CD8-positive, alpha-beta memory T cell (primary cell): ENCODE measurements around the gene CPD. TPM values are rescaled to one million over a fixed set of nuclear protein-coding genes. Genes with fewer than 3 reads are reported as not detected.
"Not testable (repeated sequence)": the region's sequence is repeated elsewhere in the genome, so short reads cannot be mapped to it uniquely, and the experiment has no call there.

Experiments
- CTCF ChIA-PET: fragments of 350-600 bp; sonication (Branson Sonifier 250); formaldehyde crosslinking; loops from one replicate; lab custom pipeline; 2021; ENCODE audit warnings: antibody characterized with exemption; lab: Charles Lee
- POLR2A ChIA-PET: fragments of 350-600 bp; sonication (Branson Sonifier 250); formaldehyde crosslinking; loops from one replicate; lab custom pipeline; 2021; ENCODE audit warnings: antibody characterized with exemption; lab: Charles Lee
- DNase-seq, 5 donors: peaks; one replicate each; pipeline versions ENCODE4 v3.0.0 to v3.0.0-alpha.2; 2020 to 2022; ENCODE audit warnings: mixed read lengths in 1 of 5
- H3K27ac ChIP-seq: one replicate; pipeline ENCODE4 v1.7.0; 2013; ENCODE audit warnings: low read depth, mild to moderate bottlenecking, low read length, moderate library complexity
- H3K27me3 ChIP-seq: 2 replicates; pipeline ENCODE4 v1.7.0; 2013; ENCODE audit warnings: low read length, mild to moderate bottlenecking; ENCODE audit not compliant: insufficient read depth, poor library complexity, severe bottlenecking
- H3K36me3 ChIP-seq: 2 replicates; pipeline ENCODE4 v1.7.0; 2013; ENCODE audit warnings: mild to moderate bottlenecking, low read length, moderate library complexity; ENCODE audit not compliant: insufficient read depth
- H3K4me1 ChIP-seq: 2 replicates; pipeline ENCODE4 v1.7.0; 2013; ENCODE audit warnings: mild to moderate bottlenecking, low read length, moderate library complexity; ENCODE audit not compliant: insufficient read depth
- H3K4me3 ChIP-seq: 2 replicates; pipeline ENCODE4 v1.7.0; 2013; ENCODE audit warnings: mild to moderate bottlenecking, low read length
- H3K9me3 ChIP-seq: 2 replicates; pipeline ENCODE4 v1.7.0; 2013; ENCODE audit warnings: mild to moderate bottlenecking, low read length
- H3K27ac Mint-ChIP-seq, 8 donors: one replicate each; pipeline ENCODE4 v1.8.0; 2020 to 2021; ENCODE audit warnings: mixed read lengths in 8 of 8, mild to moderate bottlenecking in 6 of 8, inconsistent platforms in 3 of 8, moderate library complexity in 3 of 8
- H3K27me3 Mint-ChIP-seq, 2 donors: one replicate each; pipeline ENCODE4 v1.8.0; 2020 to 2021; ENCODE audit warnings: mixed read lengths in 2 of 2, mild to moderate bottlenecking in 1 of 2, moderate library complexity in 1 of 2
- H3K36me3 Mint-ChIP-seq, 3 donors: one replicate each; pipeline ENCODE4 v1.8.0; 2020 to 2021; ENCODE audit warnings: mixed read lengths in 3 of 3, inconsistent platforms in 1 of 3, mild to moderate bottlenecking in 1 of 3
- H3K4me1 Mint-ChIP-seq, 3 donors: one replicate each; pipeline ENCODE4 v1.8.0; 2020 to 2021; ENCODE audit warnings: mixed read lengths in 3 of 3, inconsistent platforms in 1 of 3, mild to moderate bottlenecking in 1 of 3
- H3K4me3 Mint-ChIP-seq, 7 donors: one replicate each; pipeline ENCODE4 v1.8.0; 2020 to 2021; ENCODE audit warnings: mixed read lengths in 7 of 7, mild to moderate bottlenecking in 6 of 7, moderate library complexity in 4 of 7, inconsistent platforms in 2 of 7
- H3K9me3 Mint-ChIP-seq, 5 donors: one replicate each; pipeline ENCODE4 v1.8.0; 2020 to 2022; ENCODE audit warnings: mixed read lengths in 5 of 5, mild to moderate bottlenecking in 3 of 5, moderate library complexity in 2 of 5, inconsistent platforms in 1 of 5
- polyA plus RNA-seq: library from polyadenylated mRNA; unstranded; fragments of 300-500 nt; fragmentation: Illumina TruSeq; gene quantifications from one replicate; pipeline ENCODE4 v1.2.3, GENCODE V29; 2021
- total RNA-seq, 2 experiments: library from RNA; stranded (reverse); gene quantifications; one replicate each; pipeline ENCODE4 v1.2.3, GENCODE V29; 2021

The CPD gene
- total and polyA plus RNA-seq, 3 experiments from 2014 or later = 17.3 to 26.7 (median 22.8) TPM

DNA sequence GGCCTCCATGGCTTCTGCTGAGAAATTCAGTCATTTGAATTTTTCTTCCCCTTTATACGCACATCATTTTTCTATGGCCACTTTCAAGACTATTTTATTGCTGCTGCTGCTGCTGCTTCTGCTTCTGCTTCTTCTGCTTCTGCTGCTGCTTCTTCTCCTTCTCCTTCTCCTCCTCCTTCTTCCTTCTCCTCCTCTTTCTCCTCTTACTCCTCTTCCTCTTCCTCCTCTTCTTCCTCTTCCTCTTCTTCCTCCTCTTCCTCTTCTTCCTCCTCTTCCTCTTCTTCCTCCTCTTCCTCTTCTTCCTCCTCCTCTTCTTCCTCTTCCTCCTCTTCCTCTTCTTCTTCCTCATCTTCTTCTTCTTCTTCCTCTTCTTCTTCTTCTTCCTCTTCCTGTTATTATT, 22.4 kb downstream of the CPD start:
- H3K27ac ChIP-seq = no peak overlapping the region
- no peaks in the 10 kb centered on the region for H3K4me1 ChIP-seq
- H3K27me3 ChIP-seq = no peaks in the 10 kb centered on the region
- no peak overlapping the region for H3K4me3 ChIP-seq
- Mint-ChIP-seq H3K4me3 (no peak overlapping the region), H3K4me1 (peaks cover 19 to 47% (median 46%) of the 10 kb centered on the region in 3 donors), H3K27ac (no peak overlapping the region), H3K27me3 (no peaks in the 10 kb centered on the region), H3K36me3 (peaks cover 14 to 23% (median 16%) of the 10 kb centered on the region in 3 donors), H3K9me3 (peaks cover 0 to 7% (median 0%) of the 10 kb centered on the region in 5 donors)
- CTCF ChIA-PET = no interaction called here
- POLR2A ChIA-PET = no interaction called here
- no peaks in the 10 kb centered on the region for H3K36me3 ChIP-seq
- no peaks in the 10 kb centered on the region for H3K9me3 ChIP-seq
- no peak for DNase-seq

DNA sequence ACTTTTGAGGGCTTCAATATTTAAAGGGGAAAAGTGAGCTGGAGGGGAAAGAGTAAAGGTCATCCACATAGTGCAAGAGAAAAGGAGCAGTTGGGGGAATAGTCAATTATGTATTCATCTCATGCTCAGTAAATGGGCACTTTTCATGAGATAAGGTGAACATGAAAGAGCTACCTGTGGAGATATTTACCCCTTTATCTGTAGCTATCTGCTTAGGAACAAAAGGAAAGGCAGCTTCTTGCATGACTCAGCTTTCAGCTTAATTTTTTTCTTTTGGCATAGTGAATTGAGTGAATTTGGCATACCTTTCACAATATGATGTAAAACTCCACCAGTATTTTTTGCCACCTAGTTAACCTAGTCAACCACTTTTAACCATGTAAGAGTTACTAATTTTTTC, 26.4 kb downstream of the CPD start:
- no peaks in the 10 kb centered on the region for H3K27me3 Mint-ChIP-seq
- H3K4me1 Mint-ChIP-seq = peaks cover 33 to 65% (median 55%) of the 10 kb centered on the region in 3 donors
- Histone ChIP-seq H3K36me3 (no peaks in the 10 kb centered on the region), H3K9me3 (no peaks in the 10 kb centered on the region), H3K27me3 (no peaks in the 10 kb centered on the region), H3K4me1 (no peaks in the 10 kb centered on the region), H3K4me3 (no peak overlapping the region), H3K27ac (no peak overlapping the region)
- H3K4me3 Mint-ChIP-seq = no peak overlapping the region
- H3K36me3 Mint-ChIP-seq = peaks cover 15 to 20% (median 20%) of the 10 kb centered on the region in 3 donors
- DNase-seq = no peak
- POLR2A ChIA-PET = no interaction called here
- CTCF ChIA-PET = no interaction called here
- peaks cover 0 to 7% (median 0%) of the 10 kb centered on the region in 5 donors for H3K9me3 Mint-ChIP-seq
- H3K27ac Mint-ChIP-seq = no peak overlapping the region

DNA sequence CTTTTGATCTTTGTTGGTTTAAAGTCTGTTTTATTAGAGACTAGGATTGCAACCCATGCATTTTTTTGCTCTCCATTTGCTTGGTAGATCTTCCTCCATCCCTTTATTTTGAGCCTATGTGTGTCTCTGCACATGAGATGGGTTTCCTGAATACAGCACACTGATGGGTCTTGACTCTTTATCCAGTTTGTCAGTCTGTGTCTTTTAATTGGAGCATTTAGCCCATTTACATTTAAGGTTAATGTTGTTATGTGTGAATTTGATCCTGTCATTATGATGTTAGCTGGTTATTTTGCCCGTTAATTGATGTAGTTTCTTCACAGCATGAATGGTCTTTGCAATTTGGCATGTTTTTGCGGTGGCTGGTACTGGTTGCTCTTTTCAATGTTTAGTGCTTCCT, 31.9 kb downstream of the CPD start:
- H3K4me1 ChIP-seq, DNase-seq, H3K27me3 Mint-ChIP-seq, H3K9me3 ChIP-seq, CTCF ChIA-PET, H3K4me3 ChIP-seq, H3K9me3 Mint-ChIP-seq, H3K36me3 ChIP-seq, H3K27ac Mint-ChIP-seq, H3K27ac ChIP-seq, H3K27me3 ChIP-seq, POLR2A ChIA-PET, H3K4me3 Mint-ChIP-seq: not testable (repeated sequence)
- H3K4me1 Mint-ChIP-seq = peaks cover 43 to 60% (median 56%) of the 10 kb centered on the region in 3 donors
- peaks cover 6 to 14% (median 7%) of the 10 kb centered on the region in 3 donors for H3K36me3 Mint-ChIP-seq

DNA sequence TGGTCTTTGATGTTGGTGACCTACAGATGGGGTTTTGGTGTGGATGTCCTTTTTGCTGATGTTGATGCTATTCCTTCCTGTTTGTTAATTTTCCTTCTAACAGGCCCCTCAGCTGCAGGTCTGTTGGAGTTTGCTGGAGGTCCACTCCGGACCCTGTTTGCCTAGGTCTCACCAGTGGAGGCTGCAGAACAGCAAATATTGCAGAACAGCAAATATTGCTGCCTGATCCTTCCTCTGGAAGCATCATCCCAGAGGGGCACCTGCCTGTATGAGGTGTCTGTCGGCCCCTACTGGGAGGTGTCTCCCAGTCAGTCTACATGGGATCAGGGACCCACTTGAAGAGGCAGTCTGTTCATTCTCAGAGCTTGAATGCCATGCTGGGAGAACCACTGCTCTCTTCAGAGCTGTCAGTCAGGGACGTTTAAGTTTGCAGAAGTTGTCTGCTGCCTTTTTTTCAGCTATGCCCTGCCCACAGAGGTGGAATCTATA, 33.3 kb downstream of the CPD start:
- H3K4me3 Mint-ChIP-seq, H3K27me3 Mint-ChIP-seq, DNase-seq, H3K9me3 ChIP-seq, H3K27me3 ChIP-seq, H3K4me3 ChIP-seq, H3K9me3 Mint-ChIP-seq, H3K4me1 ChIP-seq, H3K36me3 ChIP-seq, H3K27ac ChIP-seq: not testable (repeated sequence)
- H3K4me1 Mint-ChIP-seq = peaks cover 42 to 61% (median 57%) of the 10 kb centered on the region in 3 donors
- CTCF ChIA-PET = interaction anchor here (1.3 kb wide), 1 partner anchor 76 kb away, joined by 3 read pairs; no protein-coding TSS in a partner anchor
- POLR2A ChIA-PET = interaction anchor here (0.7 kb wide), 1 partner anchor 500 kb away, joined by 3 read pairs; no protein-coding TSS in a partner anchor
- peaks cover 8 to 14% (median 9%) of the 10 kb centered on the region in 3 donors for H3K36me3 Mint-ChIP-seq
- H3K27ac Mint-ChIP-seq = peak overlapping the region in 1 of 8 donors; percentile 10

DNA sequence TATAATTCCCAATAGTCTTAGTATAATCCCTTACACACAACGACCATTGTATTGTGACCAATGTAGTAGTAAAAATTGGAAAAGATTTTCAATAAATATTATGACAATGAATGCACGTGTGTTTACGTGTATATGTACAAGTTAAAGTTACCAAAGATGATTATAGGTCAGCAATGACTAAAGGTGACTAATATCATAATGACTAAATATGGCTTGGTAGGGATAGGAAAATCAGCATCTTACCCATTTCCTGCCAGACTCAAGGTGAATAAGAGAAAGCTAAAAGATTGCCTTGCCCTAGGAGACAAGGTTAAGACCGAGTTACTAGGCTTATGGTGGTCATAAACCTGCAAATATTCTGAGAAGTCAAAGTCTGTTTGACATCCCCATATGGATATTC, 34.4 kb downstream of the CPD start:
- H3K27me3 Mint-ChIP-seq = no peaks in the 10 kb centered on the region
- H3K27ac Mint-ChIP-seq = peak overlapping the region in 1 of 8 donors; percentile 58
- Histone ChIP-seq H3K9me3 (no peaks in the 10 kb centered on the region), H3K27ac (no peak overlapping the region), H3K36me3 (no peaks in the 10 kb centered on the region), H3K27me3 (no peaks in the 10 kb centered on the region), H3K4me1 (no peaks in the 10 kb centered on the region), H3K4me3 (no peak overlapping the region)
- no peak overlapping the region for H3K4me3 Mint-ChIP-seq
- no peak for DNase-seq
- peaks cover 45 to 58% (median 47%) of the 10 kb centered on the region in 3 donors for H3K4me1 Mint-ChIP-seq
- peaks cover 9 to 12% (median 10%) of the 10 kb centered on the region in 3 donors for H3K36me3 Mint-ChIP-seq
- no peaks in the 10 kb centered on the region for H3K9me3 Mint-ChIP-seq
- CTCF ChIA-PET = no interaction called here
- POLR2A ChIA-PET = no interaction called here

DNA sequence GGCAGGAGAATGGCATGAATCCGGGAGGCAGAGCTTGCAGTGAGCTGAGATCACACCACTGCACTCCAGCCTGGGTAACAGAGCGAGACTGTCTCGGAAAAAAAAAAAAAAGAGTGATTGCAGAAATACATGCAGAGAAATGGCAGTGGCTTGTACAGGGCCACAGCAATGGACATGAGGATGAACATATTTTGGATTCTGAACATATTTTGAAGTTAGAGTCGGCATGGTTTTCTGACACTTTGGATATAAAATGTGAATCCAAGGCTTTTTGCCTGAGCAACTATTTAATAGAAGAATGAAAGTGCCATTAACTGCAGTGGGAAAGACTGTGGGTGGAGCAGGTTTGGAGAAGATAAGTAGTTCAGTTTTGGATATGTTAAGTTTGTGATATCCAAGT, 35.8 kb downstream of the CPD start:
- Histone ChIP-seq H3K27me3 (no peaks in the 10 kb centered on the region), H3K36me3 (no peaks in the 10 kb centered on the region), H3K4me3 (no peak overlapping the region), H3K4me1 (no peaks in the 10 kb centered on the region), H3K9me3 (no peaks in the 10 kb centered on the region), H3K27ac (no peak overlapping the region)
- Mint-ChIP-seq H3K36me3 (peaks cover 6 to 11% (median 10%) of the 10 kb centered on the region in 3 donors), H3K9me3 (no peaks in the 10 kb centered on the region), H3K27me3 (no peaks in the 10 kb centered on the region), H3K4me3 (no peak overlapping the region), H3K27ac (peak overlapping the region in 1 of 8 donors; percentile 86), H3K4me1 (peaks cover 33 to 45% (median 38%) of the 10 kb centered on the region in 3 donors)
- ChIA-PET POLR2A (no interaction called here), CTCF (no interaction called here)
- no peak for DNase-seq

DNA sequence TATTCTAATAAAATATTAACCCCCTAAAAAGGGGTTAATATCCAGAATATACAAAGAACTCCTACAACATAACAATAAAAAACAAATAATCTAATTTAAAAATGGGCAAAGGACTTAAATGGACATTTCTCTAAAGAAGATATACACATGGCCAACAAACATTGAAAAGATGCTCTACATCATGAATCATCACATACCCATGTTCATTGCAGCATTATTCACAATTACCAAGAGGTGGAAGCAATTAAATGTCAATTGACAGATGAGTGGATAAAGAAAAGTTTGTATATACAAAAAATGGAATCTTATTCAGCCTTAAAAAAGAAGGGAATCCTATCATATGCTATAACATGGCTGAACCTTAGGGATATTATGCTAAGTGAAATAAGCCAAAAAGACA, 36.8 kb downstream of the CPD start:
- POLR2A ChIA-PET = no interaction called here
- H3K27ac Mint-ChIP-seq = no peak overlapping the region
- no peak overlapping the region for H3K4me3 ChIP-seq

DNA sequence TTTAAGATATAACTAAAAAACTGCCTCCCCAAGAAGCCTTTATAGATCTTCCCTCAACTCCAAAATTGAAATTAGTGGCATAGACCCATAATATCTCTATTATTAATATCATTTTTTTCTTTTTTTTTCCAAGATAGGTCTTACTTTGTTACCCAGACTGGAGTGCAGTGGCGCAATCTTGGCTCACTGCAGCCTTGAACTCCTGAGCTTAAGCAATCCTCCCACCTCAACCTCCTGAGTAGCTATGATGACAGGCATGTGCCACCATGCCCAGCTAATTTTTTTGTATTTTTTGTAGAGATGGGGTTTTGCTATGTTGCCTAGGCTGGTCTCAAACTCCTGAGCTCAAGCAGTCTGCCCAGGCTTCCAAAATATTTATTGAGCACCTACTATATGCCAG, 39.3 kb downstream of the CPD start:
- CTCF ChIA-PET, H3K27ac ChIP-seq, H3K4me3 ChIP-seq, H3K9me3 Mint-ChIP-seq, H3K27me3 ChIP-seq, POLR2A ChIA-PET, H3K4me3 Mint-ChIP-seq, H3K36me3 ChIP-seq, DNase-seq, H3K4me1 ChIP-seq, H3K9me3 ChIP-seq, H3K27me3 Mint-ChIP-seq: not testable (repeated sequence)
- H3K36me3 Mint-ChIP-seq = peaks cover 0 to 38% (median 11%) of the 10 kb centered on the region in 3 donors
- peak overlapping the region in 1 of 8 donors; percentile 73 for H3K27ac Mint-ChIP-seq
- H3K4me1 Mint-ChIP-seq = peaks cover 9 to 26% (median 19%) of the 10 kb centered on the region in 3 donors

More for the DNA sequence above, 36.8 kb downstream of the CPD start:
- Mint-ChIP-seq H3K27me3 (no peaks in the 10 kb centered on the region), H3K36me3 (peaks cover 6 to 15% (median 10%) of the 10 kb centered on the region in 3 donors), H3K9me3 (no peaks in the 10 kb centered on the region), H3K4me1 (peaks cover 23 to 43% (median 28%) of the 10 kb centered on the region in 3 donors), H3K4me3 (no peak overlapping the region)
- H3K36me3 ChIP-seq = no peaks in the 10 kb centered on the region
- CTCF ChIA-PET = no interaction called here
- H3K27ac ChIP-seq = no peak overlapping the region
- no peak for DNase-seq
- H3K4me1 ChIP-seq = no peaks in the 10 kb centered on the region
- H3K27me3 ChIP-seq = no peaks in the 10 kb centered on the region
- no peaks in the 10 kb centered on the region for H3K9me3 ChIP-seq
